Liver (tissue), 9 donors: ENCODE measurements around the gene SVEP1. TPM values are rescaled to one million over a fixed set of nuclear protein-coding genes. Genes with fewer than 3 reads are reported as not detected.

Experiments used
- DNase-seq: peaks from one replicate; pipeline ENCODE4 v3.0.0-alpha.2; 2017; ENCODE audit warnings: low spot score
- H3K27ac ChIP-seq, 2 donors: one replicate each; pipeline ENCODE4 v1.7.0; 2013; ENCODE audit warnings: inconsistent platforms in 2 of 2, low read length in 2 of 2, control low read depth in 1 of 2, low read depth in 1 of 2, mild to moderate bottlenecking in 1 of 2
- H3K27me3 ChIP-seq, 4 donors: one replicate each; pipeline versions ENCODE4 v1.6.1 to v1.7.0; 2013; ENCODE audit warnings: low read length in 3 of 4, inconsistent platforms in 1 of 4, mild to moderate bottlenecking in 1 of 4, moderate library complexity in 1 of 4; ENCODE audit not compliant: control insufficient read depth in 4 of 4, insufficient read depth in 4 of 4
- H3K36me3 ChIP-seq, 4 donors: one replicate each; pipeline versions ENCODE4 v1.6.1 to v1.7.0; 2013; ENCODE audit warnings: low read length in 3 of 4, mild to moderate bottlenecking in 3 of 4, low read depth in 1 of 4, moderate library complexity in 1 of 4; ENCODE audit not compliant: control insufficient read depth in 4 of 4, insufficient read depth in 3 of 4
- H3K4me1 ChIP-seq, 4 donors: one replicate each; pipeline versions ENCODE4 v1.6.1 to v1.7.0; 2013; ENCODE audit warnings: low read length in 3 of 4, mild to moderate bottlenecking in 3 of 4, moderate library complexity in 1 of 4; ENCODE audit not compliant: control insufficient read depth in 4 of 4, insufficient read depth in 4 of 4
- H3K4me3 ChIP-seq, 3 donors: one replicate each; pipeline versions ENCODE4 v1.6.1 to v1.7.0; 2013; ENCODE audit warnings: low read length in 3 of 3, control low read depth in 1 of 3, low read depth in 1 of 3, mild to moderate bottlenecking in 1 of 3
- H3K9ac ChIP-seq, 2 donors: one replicate each; pipeline ENCODE4 v1.7.0; 2013; ENCODE audit warnings: low read length in 2 of 2, mild to moderate bottlenecking in 2 of 2, moderate library complexity in 2 of 2, control low read depth in 1 of 2, low read depth in 1 of 2
- H3K9me3 ChIP-seq, 4 donors: one replicate each; pipeline versions ENCODE4 v1.6.1 to v1.7.0; 2013; ENCODE audit warnings: low read length in 3 of 4; ENCODE audit not compliant: control insufficient read depth in 4 of 4
- CTCF ChIP-seq: fragments of 150-350 bp; IDR thresholded peaks from 2 replicates; pipeline ENCODE4 v1.5.1; 2017; ENCODE audit warnings: improper control_type of control experiment, low read depth, low read length; ENCODE audit not compliant: missing input control
- FOXA1 ChIP-seq: IDR thresholded peaks from 2 replicates; pipeline ENCODE4 v1.6.1; 2016; ENCODE audit warnings: antibody characterized with exemption
- FOXA2 ChIP-seq: IDR thresholded peaks from 2 replicates; pipeline ENCODE4 v1.6.1; 2016; ENCODE audit warnings: antibody characterized with exemption
- HNF4A ChIP-seq, 2 donors: conservative IDR thresholded peaks; 2 replicates each; pipeline ENCODE4 v1.6.1; 2016; ENCODE audit warnings: antibody characterized with exemption in 2 of 2, mild to moderate bottlenecking in 2 of 2
- HNF4G ChIP-seq: IDR thresholded peaks from 2 replicates; pipeline ENCODE4 v1.6.1; 2016; ENCODE audit warnings: antibody characterized with exemption
- NR2F2 ChIP-seq: IDR thresholded peaks from 2 replicates; pipeline ENCODE4 v1.6.1; 2016; ENCODE audit warnings: antibody characterized with exemption
- RAD21 ChIP-seq, 2 donors: IDR thresholded peaks; 2 replicates each; pipeline ENCODE4 v1.6.1; 2016; ENCODE audit warnings: antibody characterized with exemption in 2 of 2, mild to moderate bottlenecking in 2 of 2
- REST ChIP-seq: IDR thresholded peaks from 2 replicates; pipeline ENCODE4 v1.6.1; 2016; ENCODE audit warnings: antibody characterized with exemption, mild to moderate bottlenecking
- TAF1 ChIP-seq: conservative IDR thresholded peaks from 2 replicates; pipeline ENCODE4 v1.6.1; 2016; ENCODE audit warnings: antibody characterized with exemption, mild to moderate bottlenecking
- YY1 ChIP-seq: IDR thresholded peaks from 2 replicates; pipeline ENCODE4 v1.6.1; 2016; ENCODE audit warnings: antibody characterized with exemption, mild to moderate bottlenecking
- WGBS: extraction: QIAGEN DNeasy Blood & Tissue Kit; methylation state at CpG from one replicate; pipeline ENCODE4 v1.1.7; 2013; 5-methylcytosine and 5-hydroxymethylcytosine counted together
- polyA plus RNA-seq, 2 donors: library from polyadenylated mRNA; stranded (reverse) in 1 of 2; unstranded in 1 of 2; fragments of 200-250 nt in 1 of 2; fragments of >200 nt in 1 of 2; fragmentation: Nextera tagmentation in 1 of 2; extraction: Ambion mirVana in 1 of 2; gene quantifications; one replicate each; pipeline versions ENCODE4 v1.2.1 to v1.2.3, GENCODE V29; 2013 to 2015
- total RNA-seq, 2 donors: library from RNA; depleted of rRNA; stranded (reverse); fragments of >200 nt; gene quantifications; one replicate each; pipeline ENCODE4 v1.2.3, GENCODE V29; 2014
- TF ChIP-seq, protein P1 (sequence below): IDR thresholded peaks from 2 replicates; pipeline ENCODE4 v1.6.1; 2016; ENCODE audit warnings: antibody characterized with exemption
- TF ChIP-seq, protein P2 (sequence below): IDR thresholded peaks from 2 replicates; pipeline ENCODE4 v1.6.1; 2016; ENCODE audit warnings: antibody characterized with exemption
- donor health status: healthy.
- donor health status: healthy.
- donor health status: healthy.
- donor health status: healthy.
- donor health status: healthy.

Gene SVEP1
- total and polyA plus RNA-seq, 4 donors, result 0.58 to 7.5 (median 1.8) TPM

DNA sequence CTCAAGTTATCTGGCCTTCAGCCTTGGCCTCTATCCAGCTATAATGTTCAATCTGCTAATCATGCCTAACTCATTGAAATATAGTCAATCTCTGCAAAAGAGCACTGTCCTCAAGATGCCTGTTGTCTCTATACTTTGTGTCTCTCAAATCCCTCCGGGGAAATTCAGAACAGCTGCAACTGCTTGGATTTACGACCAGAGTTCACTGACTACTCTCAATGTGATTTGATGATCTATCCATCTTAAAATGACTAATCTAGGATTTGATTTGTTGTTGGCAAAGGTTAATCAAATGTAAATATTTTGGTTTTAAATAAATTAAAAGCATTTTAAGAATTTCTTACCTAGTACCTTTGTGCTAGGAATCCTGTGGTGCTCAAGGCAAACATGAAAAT, 40.9 kb downstream of the SVEP1 start (continued):
- TF ChIP-seq REST (no peak), FOXA1 (no peak), NR2F2 (no peak), TAF1 (no peak), FOXA2 (no peak)
- TF ChIP-seq, protein P1, sequence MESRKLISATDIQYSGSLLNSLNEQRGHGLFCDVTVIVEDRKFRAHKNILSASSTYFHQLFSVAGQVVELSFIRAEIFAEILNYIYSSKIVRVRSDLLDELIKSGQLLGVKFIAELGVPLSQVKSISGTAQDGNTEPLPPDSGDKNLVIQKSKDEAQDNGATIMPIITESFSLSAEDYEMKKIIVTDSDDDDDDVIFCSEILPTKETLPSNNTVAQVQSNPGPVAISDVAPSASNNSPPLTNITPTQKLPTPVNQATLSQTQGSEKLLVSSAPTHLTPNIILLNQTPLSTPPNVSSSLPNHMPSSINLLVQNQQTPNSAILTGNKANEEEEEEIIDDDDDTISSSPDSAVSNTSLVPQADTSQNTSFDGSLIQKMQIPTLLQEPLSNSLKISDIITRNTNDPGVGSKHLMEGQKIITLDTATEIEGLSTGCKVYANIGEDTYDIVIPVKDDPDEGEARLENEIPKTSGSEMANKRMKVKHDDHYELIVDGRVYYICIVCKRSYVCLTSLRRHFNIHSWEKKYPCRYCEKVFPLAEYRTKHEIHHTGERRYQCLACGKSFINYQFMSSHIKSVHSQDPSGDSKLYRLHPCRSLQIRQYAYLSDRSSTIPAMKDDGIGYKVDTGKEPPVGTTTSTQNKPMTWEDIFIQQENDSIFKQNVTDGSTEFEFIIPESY, result no peak

GRCh38 chr9:110537841-110538646, 41.5 kb downstream of the SVEP1 start:
- DNase-seq, result no peak
- Histone ChIP-seq H3K27ac (no peak overlapping the region), H3K4me3 (no peak overlapping the region), H3K4me1 (no peaks in the 10 kb centered on the region), H3K9ac (no peak overlapping the region), H3K36me3 (no peaks in the 10 kb centered on the region), H3K27me3 (no peaks in the 10 kb centered on the region), H3K9me3 (peaks cover 0 to 3% (median 2%) of the 10 kb centered on the region in 4 donors)
- no peak for TF ChIP-seq HNF4G
- TF ChIP-seq TAF1, result no peak
- TF ChIP-seq, protein P1, result no peak
- no peak for TF ChIP-seq CTCF
- no peak for TF ChIP-seq FOXA1
- TF ChIP-seq YY1, result no peak
- no peak for TF ChIP-seq FOXA2
- TF ChIP-seq, protein P2, sequence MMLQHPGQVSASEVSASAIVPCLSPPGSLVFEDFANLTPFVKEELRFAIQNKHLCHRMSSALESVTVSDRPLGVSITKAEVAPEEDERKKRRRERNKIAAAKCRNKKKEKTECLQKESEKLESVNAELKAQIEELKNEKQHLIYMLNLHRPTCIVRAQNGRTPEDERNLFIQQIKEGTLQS, result no peak
- no peak for TF ChIP-seq RAD21 (IDR thresholded peaks at IDR 0.05)
- no peak for TF ChIP-seq HNF4A (conservative IDR thresholded peaks at IDR 0.05)
- WGBS, result 35% methylated on average over 4 of the region's 4 CpGs
